Suppressor macrophage treated with lipopolysaccharide for 4 hours (primary cell): ENCODE results near the gene D2HGDH.
A peak's percentile ranks its signal among the peaks of the same experiment; 100 is the strongest.
"Not testable (repeated sequence)": the region's sequence is repeated elsewhere in the genome, so short reads cannot be mapped to it uniquely, and the experiment has no call there.

Experiments used
- DNase-seq: peaks from one replicate; pipeline ENCODE4 v3.0.0-alpha.2; 2020

The D2HGDH gene

DNA sequence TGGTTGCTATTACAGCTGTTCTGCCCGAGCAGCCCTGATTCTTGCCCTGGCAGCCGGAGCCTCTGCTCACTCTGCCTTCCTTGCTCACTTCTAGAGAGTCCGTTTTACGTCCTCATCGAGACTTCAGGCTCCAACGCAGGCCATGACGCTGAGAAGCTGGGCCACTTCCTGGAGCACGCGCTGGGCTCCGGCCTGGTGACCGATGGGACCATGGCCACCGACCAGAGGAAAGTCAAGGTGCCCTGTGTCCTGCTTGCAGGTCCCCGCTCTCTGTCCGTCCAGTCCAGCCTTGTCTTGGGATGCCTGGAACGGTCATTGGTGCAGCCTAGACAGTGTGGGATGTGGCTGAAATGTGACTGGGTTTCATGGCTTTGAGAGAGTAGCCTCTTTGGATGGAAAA lies 16.7 kb downstream of the D2HGDH start:
- no peak for DNase-seq

DNA sequence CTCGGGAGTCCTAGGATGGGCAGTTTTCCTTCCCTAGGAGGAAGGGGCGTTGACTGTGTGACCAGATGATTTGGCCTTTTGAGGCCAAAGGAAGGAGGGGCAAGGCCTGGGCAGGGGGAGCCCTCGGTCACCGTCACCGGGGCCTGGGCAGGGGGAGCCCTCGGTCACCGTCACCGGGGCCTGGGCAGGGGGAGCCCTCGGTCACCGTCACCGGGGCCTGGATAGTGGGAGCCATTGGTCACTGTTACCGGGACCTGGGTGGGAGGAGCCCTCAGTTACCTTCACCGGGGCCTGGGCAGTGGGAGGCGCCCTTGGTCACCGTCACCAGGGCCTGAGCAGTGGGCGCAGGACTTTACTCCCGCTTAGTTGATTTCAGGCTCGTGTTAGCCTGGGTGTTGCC lies 17.3 kb downstream of the D2HGDH start:
- no peak for DNase-seq

DNA sequence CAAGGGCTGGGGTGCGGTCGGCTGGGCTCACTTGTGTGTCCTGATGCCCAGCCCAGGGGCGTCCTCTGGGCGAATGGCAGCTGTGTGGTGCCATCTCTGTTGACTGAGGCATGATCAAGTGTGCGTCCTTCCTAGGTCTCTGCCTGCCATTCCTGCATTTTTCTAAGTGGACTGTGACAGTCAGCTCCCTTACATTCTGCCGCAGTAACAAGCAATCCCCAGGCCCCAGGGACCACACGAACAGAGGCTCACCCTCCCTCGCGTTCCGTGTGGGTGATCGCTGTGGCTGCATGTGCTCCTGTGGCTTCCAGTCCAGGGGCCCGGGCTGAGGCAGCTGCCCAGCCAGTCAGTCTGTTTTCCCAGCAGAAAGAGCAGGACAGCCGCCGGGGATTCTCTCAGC lies 17.8 kb downstream of the D2HGDH start:
- DNase-seq: no peak

DNA sequence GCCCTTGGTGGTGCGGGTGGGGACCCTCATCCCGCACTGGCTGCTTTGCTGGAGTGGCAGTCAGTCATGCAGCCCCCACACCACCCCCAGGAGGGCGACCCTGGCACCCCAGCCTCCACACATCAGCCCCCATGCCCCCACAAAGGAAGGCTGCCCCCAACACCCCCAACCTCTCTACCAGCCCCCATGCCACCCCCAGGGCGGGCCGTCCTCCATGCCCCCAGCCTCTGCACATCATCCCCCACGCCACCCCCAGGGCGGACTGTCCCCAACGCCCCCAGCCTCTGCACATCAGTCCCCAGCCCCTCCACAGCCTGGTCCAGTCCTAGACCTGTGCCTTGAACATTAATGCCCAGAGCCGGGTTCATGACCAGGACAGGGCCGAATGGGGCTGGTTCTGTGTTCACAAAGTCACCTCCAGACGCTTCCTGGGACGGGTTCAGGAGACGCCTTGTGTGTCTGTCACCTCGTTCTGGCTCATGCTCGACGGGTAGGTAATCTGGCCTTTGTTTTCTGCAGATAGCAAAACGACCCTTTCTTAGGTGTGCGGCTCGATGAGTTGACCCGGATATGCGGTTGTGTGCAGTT lies 18.4 kb downstream of the D2HGDH start:
- DNase-seq: no peak

DNA sequence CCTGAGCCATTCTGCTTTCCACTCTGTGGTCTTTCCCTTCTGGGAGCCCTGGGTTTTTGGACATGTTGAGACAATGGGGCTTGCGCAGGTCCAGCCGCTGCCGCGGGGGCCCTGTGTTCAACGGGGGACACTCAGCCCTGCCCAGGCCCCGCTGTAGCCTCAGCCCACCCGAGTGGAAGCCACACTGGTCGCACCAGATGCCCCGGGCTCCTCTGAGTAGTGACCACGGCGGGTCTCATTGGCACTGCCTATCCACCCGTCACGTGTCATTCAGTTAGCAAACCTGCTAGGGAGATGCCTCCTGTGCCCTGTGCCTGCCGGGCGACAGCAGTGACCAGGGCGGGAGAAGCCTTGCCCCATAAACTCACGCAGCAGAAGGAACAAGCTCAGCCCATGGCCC lies 19.1 kb downstream of the D2HGDH start:
- no peak for DNase-seq

DNA sequence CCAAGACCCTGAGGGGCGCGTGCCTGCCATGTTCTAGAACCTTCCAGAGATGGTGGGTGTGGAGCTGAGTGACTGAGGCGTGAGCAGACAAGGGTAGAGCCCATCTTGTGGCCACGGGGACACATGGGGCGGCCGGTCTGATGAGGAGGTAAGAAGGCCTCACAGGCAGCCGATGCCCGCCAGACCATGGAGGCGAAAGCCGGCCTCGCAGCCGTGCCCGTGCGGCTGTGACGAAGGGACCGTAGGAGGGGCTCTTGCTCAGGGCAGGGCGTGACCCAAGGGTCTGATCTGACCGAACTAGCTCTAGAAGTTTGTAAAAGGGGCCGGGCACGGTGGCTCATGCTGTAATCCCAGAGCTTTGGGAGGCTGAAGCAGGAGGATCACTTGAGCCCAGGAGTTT lies 19.6 kb downstream of the D2HGDH start:
- no peak for DNase-seq

DNA sequence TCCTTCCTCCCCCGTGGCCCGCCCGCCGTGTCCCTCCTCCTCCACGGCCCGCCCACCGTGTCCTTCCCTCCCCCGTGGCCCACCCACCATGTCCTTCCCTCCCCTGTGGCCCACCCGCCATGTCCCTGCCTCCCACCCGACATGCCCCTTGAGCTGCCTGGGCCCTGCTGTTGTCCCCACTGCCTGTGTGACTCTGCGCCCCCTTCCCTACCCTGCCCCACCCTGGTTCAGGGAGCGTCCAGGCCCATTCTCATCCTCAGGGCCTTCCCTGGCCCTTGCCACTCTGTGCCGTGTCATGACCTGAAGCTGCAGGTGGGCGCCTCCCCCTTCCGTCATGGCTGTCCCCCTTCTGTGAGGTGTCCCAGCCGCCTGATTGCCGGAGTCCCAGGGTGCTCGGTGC lies 20.7 kb downstream of the D2HGDH start:
- DNase-seq: no peak

DNA sequence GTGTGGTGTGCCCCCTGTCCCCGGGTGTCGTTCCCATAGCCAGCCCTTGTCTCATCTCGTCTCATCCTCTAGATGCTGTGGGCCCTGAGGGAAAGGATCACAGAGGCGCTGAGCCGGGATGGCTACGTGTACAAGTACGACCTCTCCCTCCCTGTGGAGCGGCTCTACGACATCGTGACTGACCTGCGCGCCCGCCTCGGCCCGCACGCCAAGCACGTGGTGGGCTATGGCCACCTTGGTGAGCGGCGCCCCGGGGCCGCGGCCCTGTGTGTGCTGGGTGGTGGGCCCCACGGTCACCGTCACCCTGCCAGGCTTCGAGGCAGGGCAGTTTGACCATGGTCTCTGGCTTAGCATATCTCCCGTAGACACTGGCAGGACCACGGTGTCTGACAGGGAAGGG lies 21.3 kb downstream of the D2HGDH start:
- DNase-seq: no peak

DNA sequence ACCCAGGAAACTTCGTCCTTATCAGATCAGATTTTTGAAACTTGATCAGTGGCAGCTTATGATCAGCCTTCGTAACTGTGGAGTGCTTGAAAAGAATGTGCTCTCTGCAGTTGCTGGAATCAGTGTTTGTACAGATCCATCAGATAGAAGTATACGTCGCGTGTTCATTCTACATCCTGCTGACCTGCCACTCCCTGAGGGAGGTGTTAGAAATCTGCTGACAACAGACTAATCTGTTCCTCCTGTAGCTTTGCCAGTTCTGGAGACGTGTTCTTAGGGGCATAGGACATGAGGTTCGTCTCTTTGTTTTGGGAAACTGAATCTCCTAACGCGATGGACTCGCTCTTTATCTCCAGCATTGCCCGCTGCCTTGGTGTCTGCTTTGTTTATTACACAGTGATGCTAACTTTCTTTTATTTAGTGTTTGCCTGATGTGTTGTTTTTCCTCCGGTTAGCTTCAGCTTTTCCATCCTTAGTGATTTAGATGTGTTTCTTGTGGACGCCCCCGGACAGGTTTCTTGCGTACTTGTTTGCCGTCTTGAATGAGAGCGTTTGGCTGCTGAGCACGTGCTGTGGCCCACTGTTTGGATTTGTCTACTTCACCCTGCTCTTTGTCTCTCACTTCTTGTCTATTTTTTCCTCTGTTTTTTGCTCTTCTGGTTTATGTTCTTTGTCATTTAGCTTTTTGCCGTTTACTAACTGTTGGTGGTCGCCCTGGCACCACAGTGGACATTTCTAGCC lies 24.8 kb downstream of the D2HGDH start:
- DNase-seq: no peak

DNA sequence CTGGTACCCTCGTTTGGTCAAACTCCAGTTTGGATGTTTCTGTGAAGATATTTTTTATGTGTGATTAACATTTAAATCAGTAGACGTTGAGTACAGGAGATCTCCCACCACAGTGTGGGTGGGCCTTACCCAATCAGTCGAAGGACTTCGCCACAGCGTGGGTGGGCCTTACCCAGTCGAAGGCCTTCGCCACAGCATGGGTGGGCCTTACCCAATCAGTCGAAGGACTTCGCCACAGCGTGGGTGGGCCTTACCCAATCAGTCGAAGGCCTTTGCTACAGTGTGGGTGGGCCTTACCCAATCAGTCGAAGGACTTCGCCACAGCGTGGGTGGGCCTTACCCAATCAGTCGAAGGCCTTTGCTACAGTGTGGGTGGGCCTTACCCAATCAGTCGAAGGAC lies 25.5 kb downstream of the D2HGDH start:
- not testable (repeated sequence) for DNase-seq

DNA sequence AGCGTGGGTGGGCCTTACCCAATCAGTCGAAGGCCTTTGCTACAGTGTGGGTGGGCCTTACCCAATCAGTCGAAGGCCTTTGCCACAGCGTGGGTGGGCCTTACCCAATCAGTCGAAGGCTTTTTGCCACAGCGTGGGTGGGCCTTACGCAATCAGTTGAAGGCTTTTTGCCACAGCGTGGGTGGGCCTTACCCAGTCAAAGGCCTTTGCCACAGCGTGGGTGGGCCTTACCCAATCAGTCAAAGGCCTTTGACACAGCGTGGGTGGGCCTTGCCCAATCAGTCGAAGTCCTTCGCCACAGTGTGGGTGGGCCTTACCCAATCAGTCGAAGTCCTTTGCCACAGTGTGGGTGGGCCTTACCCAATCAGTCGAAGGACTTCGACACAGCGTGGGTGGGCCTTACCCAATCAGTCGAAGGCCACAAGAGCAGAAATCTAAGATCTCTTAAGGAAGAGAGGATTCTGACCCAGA lies 25.9 kb downstream of the D2HGDH start:
- DNase-seq: no peak

DNA sequence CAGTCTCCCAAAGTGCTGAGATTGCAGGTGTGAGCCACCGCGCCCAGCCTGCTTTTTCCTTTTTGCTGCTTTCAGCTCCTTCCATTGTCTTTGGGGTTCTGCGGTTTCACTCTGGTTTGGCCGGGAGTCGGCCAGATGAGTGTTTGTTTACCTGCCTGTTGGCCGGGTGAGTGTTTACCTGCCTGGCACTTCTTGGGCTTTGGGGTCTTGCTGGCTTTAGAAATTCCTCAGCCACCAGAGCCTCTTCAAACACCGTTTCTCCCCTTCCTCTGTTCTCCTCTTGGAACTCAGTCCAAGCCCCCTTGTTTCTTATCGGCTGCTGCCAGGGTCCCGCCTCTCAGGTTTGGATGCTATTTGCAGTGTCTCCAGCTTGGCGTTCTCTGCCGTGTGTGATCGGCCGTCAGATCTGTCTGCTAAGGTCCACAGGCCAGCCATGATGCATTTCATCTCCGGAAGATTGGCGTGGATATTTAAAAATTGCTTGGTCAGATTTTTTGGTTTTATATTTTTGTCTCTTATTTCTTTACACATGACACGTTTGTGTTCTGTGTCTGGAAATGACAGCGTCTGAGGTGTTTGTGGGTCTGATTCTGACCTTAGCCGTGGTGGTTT lies 28.0 kb downstream of the D2HGDH start:
- no peak for DNase-seq

DNA sequence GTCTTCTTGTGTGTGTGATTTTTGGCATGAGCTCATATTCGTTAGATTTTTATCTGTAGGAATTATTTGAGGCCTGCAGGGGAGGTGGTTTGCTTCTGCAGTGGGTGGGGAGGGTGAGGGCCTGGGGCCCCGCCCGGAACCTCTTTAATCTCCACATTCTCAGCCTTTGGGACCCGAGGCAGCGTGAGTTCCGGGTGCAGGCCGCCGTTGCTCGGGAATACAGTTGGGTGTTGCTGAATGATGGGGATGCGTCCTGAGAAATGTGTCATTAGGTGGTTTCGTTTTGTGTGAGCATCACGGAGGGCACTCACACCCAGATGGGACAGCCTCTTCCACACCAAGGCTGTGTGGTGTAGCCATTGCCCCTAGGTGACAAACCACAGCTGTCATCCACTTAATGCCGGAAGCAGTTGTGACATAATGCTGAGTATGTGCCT lies 28.5 kb downstream of the D2HGDH start:
- no peak for DNase-seq

DNA sequence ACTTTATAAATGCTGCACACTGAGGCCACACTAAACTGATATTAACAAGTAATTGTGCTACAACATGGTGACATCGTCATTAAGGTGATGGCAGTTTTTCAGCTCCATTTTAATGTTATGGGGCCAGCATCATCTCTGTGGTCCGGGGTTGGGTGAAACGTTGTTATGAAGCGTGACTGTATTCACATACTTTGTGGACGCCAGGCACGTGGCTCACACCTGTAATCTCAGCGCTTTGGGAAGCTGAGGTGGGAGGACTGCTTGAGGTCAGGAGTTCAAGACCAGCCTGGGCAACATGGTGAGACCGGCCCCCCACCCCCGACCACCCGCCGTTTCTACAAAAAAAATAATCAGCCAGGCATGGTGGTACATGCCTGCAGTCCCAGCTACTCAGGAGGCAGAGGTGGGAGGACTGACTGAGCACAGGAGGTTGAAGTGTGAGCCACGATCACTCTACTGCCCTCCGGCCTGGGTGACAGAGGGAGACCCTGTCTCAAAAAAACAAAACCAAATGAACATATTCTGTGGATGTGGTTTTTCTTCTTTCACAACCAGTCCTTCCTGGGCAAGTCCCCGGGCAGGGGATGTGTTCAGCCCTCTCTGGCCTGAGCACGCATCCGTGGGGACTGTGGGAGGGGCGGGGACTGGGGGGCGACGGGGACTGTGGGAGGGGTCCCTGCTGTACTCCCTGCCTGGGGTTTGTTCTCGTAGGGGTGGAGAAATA lies 29.3 kb downstream of the D2HGDH start:
- DNase-seq: peak; percentile 6

DNA sequence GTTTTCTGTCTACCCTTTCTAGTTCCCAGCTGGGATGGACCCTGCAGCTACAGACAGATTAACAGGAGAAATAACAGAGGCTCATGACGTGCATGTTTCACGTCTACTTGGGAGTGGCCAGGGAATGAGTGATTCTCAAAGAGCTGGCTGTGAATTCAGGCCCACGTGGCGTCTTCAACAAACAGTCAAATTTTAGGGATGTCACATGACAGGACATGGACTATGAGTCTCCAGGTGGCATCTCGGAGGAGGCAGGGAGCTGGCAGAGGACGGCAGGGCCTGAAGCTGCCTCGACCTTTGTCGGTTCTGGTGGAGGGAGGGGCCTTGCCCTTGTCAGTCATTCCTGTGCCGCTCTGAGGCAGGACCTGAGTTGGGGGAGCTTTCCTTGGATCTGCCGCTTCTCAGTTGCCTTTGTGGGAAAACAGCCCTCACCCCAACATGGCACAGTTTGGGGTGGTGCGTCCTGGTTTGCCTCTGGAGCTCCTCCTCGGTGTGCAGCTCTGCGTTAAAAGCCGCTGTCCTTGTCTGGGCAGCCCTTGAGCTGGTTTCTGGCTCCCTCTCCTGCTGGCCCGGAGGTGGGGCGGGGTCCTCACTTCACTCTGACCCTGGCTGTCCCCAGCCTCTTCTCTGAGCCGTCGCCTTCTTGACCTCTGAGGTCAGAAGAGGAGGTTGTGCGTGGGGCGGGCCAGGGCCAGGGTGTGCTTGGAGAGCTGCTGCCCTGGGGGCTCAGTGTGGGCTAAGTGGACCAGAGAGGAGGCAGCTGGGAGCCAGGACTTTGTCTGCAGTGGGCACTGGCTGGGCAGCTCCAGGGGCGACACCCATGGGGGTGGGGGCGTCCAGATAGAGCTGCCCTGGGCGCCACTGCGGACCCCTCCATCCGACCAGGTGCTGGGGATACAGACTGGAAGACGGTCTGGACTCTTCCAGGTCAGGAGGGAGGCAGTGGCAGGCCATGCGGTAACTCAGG lies 30.1 kb downstream of the D2HGDH start:
- DNase-seq: no peak

DNA sequence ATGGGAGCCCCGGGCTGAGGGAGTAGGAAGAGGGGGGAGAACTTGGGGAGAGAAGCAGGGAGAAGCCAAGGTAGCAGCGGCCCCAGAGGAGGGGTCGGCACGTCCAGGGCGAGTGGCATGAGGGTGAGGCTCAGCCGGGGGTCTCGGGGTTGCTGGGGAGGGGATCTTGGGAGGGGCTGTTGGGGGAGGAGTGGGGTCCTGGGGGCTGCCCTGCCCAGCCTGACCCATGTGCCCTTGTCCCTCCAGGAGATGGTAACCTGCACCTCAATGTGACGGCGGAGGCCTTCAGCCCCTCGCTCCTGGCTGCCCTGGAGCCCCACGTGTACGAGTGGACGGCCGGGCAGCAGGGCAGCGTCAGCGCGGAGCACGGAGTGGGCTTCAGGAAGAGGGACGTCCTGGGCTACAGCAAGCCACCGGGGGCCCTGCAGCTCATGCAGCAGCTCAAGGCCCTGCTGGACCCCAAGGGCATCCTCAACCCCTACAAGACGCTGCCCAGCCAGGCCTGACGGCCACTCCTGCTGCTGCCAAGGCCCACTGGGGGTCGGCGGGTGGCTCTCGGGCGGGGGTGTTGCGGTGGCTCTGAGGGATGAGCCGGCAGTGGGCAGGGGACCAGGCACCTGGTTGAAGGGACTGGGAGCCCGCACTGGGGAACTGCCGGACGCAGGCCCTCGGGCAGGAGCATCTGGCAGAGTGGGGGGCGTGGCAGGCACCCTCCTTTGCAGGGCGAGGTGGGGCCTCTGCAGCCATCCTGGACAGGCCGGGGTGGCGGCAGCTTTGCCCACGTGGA lies 33.2 kb downstream of the D2HGDH start:
- DNase-seq: no peak

DNA sequence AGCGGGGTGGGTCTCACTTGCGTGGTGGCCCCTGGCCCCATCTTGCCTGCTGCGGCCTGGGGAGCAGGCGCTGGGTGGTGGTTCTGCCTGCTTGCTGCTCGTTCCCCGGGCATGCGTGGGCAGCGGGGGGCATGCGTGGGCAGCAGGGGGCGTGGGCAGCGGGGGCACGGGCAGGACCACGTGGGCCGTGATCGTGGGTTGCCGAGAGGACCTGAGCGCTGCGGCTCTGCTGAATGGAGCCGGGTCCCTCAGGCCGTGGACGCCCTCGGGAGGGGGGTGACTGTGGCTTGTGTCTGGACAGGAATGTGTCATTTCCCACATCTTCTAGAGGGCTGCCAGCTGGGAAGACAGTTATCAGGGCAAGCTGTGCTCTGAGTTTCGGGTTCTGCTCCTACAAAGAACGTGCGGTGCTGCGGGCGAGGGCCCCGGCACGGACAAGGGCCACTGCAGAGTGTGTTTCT lies 33.9 kb downstream of the D2HGDH start:
- DNase-seq: no peak

DNA sequence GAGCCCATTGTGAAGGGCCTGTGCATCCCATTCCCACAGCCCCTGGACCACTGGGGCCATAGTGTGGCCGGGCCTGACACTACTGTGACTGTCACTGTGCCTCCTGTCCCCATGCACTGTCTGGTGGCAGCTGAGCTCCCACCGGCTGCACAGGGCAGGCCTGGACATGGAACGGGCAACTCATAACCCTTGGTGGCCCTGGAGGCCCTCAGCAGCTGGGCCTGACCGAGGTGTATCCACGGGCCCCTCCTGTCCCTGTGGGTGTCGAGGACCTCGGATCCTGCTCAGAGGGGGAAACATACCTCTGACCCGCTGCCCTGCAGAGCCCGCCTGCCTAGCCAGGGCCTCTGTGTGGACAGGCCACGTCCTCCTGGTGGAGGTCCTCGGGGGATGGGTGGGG lies 34.4 kb downstream of the D2HGDH start:
- no peak for DNase-seq

DNA sequence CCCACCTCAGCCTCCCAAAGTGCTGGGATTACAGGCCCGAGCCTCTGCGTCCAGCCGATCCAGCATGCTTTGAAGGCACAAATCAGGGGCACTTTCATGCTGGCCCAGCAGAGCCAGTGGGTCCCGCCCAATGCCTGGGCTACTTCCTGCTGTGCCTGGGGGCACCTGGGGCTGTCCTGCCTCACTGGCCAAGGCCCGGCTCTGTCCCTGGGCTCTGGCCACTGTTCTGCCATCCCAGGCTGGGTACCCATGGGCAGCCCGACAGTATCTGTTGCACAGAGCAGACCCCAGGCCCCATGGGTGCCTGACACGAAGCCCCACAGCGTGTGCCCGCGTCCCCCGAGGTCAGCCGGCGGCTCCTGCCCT lies 35.4 kb downstream of the D2HGDH start:
- DNase-seq: no peak

DNA sequence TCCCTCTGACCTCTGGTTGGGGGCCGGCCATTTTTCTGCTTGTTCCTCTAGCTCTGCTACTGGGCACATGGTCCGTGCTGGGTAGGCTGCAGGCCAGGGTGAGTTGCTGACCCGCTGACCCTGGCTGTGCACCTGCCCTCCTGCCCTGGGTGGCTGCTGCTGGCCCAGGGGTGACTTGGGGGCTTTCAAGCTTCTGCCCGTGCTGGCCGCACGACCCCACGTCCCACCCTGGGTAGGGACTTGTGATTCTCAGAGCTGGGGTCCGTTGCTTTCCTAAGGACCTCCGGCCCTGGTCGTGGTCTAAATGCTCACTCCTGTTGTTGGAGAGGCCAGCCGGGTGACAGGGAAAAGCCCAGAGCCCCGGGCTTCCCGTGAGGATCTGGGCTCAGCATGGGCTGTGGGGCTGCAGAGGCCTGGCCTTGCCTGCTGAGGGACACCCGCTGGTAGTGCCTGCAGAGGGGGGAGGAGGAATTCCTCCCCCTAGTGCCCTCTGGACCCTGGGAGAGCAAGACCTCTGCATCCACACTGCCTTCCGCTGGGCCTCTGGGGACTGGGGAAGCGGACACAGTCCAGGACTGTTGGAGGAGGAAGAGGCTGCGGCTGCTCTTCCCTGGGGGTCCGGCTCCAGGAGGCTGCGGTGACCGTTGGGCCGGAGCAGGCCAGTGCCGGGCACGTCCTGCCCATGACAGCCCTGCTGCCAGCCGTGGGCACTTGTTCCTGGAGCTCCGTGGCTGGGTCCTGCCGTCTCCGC lies 35.9 kb downstream of the D2HGDH start:
- DNase-seq: no peak

DNA sequence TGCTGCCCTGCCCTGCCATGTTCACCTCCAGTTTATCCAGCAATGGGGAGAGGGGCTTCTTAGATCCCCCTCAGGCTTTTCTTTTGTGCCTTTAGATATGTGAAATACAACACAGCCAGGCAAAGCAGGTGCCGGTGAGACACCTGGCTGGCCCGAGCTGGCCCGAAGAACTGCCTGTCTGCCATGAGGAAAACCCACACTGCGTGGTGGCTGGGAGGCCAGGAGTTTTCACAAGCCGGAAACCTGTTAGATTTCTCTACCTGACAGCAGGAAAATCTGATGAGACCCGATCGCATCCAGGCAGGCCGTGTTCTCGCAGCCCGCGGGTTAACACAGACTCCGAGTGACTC lies 36.5 kb downstream of the D2HGDH start:
- no peak for DNase-seq
